Measurements from ENCODE around the gene GDPD2.
"Not testable (repeated sequence)": the region's sequence is repeated elsewhere in the genome, so short reads cannot be mapped to it uniquely, and the experiment has no call there.

GDPD2 gene

DNA sequence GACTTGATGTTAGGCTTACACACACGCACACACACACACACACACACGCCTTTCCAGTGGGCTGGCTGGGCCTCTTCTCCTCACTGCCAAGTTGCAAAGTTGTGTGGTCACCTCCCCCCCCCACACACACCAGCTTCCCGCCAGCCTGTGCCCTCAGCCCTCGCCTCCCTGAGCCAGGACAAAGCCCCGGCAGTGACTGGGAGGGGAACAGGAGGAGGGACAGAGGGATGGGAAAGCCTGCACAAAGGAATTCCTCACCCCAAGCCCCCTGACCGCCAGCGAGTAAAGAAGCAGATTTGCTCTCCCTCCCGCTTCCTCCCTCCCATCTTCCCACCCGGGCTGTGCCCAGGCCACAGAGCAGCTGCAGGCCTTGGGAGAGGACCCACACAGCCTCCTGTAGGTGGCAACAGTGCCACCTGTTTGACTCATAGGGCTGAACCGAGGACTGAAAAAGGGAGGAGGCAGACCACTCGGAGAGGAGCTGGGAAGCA lies at the start of gene GDPD2:
Gene GDPD2 (plus strand): TSS at position 464 of the 491 bp plus-strand sequence. CDS start 1,671 bp downstream, outside the sequence.
- no peak for DNase-seq (ENCODE audit: low read depth)

DNA sequence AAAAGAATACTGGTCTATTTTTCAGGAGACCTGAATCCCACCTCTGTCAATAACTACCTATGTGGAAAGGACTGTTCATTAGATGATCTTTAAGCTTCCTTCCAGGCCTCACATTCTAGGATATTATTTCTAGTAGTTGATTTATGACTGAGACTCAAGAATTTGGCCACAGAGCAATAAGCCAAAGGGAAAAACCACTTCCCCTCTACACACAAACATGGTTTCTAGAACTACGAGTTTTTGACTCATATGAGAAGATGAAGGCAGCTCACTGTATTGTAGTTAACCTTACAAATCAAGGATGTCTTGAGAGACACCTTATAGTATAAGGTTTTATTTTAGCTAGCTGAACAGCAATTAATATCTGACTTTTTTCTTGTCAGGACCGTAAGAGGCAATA lies 36.9 kb upstream of the GDPD2 start:
- no peak for DNase-seq (ENCODE audit: low read depth)

DNA sequence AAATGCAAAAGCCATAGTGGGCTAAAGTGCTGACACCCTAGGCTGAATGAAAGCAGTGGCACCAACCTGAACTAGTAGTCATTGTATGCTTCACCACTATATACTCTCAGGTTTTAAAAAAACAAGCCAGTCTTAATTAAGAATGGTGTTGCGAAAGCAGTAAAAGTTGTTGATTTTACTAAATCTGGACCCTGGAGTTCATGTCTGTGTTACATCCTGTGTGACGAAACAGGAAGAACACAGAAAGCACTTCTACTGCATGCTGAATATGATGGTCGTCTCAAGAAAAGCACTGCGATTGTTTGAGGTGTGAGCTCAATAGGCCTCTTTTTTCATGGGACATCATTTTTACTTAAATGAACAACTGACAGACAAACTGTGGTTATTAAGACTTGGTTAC lies 24.2 kb upstream of the GDPD2 start:
- DNase-seq (ENCODE audit: low read depth), result no peak

DNA sequence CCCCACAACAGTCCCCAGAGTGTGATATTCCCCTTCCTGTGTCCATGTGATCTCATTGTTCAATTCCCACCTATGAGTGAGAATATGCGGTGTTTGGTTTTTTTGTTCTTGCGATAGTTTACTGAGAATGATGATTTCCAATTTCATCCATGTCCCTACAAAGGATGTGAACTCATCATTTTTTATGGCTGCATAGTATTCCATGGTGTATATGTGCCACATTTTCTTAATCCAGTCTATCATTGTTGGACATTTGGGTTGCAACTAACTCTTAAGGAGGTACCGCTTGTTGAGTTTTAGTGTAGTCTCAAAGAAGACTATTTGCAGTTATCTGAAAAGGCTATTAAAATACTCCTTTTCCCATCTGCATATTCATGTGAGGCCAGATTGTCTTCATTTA lies 22.9 kb upstream of the GDPD2 start:
- not testable (repeated sequence) for DNase-seq (ENCODE audit: low read depth)

GRCh38 chrX:70402721-70403120 lies 20.4 kb upstream of the GDPD2 start:
- no peak for DNase-seq (ENCODE audit: low read depth)

DNA sequence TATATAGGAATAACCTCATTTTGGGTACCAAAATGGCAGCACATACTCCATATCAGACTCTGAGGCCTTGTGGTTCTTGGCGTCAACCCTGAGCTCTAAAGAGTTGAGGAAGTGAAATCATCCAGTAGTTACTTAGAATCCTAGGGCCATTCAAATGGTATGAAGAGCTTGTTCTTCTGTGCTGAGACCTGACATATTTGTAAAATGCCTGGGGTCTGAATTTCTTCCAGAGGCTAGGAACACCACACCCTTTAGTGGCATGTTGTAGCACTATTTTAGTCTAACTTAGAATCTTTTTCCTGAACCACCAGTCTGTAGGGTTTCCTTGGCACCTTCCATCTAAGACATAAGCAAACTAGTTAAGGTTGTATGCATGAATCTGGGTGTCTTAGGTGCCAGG lies 18.1 kb upstream of the GDPD2 start:
- no peak for DNase-seq (ENCODE audit: low read depth)

DNA sequence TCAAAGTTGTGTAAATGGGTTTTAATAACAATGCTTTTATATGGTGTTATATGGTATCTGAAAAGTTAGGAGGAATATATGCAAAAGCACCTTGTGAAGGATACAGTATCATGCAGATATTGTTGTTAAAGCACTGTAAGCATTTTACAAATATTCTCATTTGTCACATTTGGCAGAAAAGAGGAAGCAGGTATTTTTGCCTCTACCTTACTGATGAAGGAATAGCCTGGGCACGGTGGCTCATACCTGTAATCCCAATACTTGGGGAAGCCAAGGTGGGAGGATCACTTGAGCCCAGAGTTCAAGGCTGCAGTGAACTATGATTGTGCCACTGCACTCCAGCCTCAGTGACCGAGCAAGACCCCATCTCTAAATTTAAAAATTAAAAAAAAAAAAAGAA lies 12.2 kb upstream of the GDPD2 start:
- DNase-seq (ENCODE audit: low read depth), result no peak

DNA sequence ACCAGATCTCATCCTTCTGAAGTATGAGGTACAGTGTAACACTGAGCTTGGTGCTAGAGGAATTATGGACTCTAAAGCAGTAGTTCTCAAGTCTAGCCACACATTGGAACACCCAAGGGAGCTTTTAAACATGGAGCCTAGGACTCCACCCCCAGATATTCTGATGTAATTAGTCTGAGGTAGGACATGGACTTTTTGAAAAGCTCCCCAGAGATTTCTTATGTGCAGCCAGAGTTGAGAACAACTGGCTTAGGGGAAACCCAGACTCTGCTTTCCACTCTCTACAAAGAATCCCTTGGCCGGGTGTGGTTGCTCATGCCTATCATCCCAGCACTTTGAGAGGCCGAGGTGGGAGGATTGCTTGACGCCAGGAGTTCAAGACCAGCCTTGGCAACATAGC lies 11.6 kb upstream of the GDPD2 start:
- DNase-seq (ENCODE audit: low read depth), result no peak

DNA sequence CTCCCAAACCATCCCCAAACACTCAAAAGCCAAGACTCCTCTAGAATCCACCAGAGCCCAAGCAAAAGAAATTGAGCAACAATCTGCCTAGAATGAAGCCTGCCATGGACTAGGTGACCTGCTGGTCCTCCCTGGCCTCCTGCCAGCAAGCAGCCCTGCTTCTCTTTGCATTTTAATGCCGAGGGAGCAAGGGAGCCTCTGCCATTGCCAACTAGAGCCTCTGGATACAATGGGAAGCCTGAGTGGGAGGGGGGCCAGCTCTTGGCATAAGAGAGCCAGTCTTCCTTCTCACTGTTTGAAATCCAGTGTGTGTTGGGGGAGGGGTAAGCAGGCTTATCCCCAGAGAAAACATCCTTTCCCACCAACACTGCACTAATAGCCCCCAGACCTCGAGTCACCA lies 1.5 kb upstream of the GDPD2 start:
- no peak for DNase-seq (ENCODE audit: low read depth)

DNA sequence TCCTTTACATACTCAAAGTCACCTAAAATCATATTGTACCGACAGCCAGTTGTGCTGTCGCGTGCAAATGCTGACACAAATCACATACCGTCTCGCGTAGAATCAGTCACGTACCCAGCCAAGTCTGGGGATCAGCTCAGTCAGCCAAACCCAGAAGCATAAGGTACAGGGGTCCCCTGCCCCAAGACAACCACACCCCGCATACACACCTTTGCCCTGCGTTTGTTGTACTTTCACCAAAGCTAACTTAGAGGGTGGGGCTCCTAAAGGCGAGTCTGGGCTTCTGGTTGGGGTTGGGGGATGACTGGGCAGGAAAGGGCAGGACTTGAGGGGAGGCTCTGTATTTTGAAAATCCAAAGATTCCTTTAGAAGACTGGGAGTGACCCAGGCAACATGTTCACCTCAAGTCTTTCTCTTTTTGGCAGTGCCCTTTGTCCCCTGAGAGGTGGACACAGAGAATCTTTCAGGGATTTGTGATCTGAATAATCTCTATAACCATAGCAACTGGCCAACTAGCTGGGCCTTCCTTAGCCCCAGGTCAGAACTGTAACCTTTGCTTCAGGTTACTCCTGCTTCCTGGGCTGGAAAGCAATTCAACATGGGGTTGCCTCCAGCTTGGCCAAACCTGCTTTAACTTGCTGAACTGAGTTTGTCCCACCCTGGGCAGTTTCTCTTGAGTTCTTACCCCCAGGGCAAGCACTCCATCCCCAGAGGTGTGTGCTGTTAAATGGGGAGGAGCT lies 992 bp downstream of the GDPD2 start:
- no peak for DNase-seq (ENCODE audit: low read depth)

GRCh38 chrX:70424801-70425200 lies 1.7 kb downstream of the GDPD2 start:
- DNase-seq (ENCODE audit: low read depth), result no peak

DNA sequence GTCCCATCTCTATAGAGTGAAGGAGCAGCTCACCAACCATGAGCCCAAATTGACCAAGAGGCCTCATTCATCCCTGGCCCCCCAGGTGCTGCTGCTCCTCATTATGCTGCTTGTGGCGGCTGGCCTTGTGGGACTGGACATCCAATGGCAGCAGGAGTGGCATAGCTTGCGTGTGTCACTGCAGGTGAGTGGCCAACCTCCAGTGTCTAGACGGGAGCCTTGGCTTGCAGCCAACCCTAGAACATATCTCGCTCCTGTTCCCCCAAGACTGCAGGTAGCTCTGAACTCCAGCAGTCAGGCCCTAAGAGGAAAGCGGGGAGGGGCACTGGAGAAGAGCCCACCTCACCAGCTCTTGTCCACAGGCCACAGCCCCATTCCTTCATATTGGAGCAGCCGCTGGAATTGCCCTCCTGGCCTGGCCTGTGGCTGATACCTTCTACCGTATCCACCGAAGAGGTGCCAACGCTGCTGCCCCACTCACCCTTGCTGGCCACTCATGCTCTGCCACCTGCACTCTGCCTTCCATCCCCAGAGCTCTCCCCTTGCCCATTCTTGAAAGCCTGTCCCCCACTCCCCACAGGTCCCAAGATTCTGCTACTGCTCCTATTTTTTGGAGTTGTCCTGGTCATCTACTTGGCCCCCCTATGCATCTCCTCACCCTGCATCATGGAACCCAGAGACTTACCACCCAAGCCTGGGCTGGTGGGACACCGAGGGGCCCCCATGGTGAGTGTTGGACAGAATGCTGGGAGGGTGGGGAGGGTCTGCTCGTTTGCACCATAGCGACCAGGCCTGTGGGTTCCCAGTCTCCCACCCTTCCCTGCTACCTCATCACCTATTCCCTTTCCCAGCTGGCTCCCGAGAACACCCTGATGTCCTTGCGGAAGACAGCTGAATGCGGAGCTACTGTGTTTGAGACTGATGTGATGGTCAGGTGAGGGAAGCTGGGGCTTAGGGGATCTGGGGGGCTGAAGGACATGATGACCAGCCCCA lies 3.5 kb downstream of the GDPD2 start:
- DNase-seq (ENCODE audit: low read depth), result no peak

DNA sequence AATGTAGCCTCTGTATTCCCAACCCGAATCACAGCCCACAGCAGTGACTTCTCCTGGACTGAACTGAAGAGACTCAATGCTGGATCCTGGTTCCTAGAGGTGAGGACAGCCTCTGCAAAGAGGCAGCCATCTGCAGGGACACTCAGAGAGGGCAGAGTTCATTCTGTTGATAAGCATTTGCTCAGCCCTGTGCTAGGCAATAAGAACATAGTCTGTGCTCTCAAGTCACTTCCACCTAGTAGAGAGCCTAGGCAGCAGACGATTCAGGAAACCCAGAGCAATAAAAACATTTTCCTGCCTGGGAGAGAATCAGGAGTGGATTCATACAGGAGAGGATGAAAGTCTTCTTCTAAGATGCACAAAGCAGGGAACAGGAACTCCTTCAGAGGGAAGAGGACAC lies 4.3 kb downstream of the GDPD2 start:
- no peak for DNase-seq (ENCODE audit: low read depth)

DNA sequence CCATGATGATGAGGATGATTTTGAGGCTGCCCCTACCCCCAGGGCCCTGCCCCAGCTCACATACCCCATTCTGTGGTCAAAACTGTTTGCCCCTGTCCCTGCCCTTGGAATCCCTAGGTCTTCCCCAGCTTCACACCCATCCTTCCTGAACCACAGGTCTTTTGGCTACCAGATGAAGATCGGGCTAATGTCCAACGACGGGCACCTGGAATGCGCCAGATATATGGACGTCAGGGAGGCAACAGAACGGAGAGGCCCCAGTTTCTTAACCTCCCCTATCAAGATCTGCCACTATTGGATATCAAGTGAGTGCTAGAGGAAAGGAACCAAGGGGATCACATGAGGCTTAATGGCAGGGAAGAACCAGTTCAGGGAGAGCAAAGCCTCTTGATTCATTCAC lies 6.6 kb downstream of the GDPD2 start:
- DNase-seq (ENCODE audit: low read depth), result no peak

- no peak for DNase-seq (ENCODE audit: low read depth)
These were observed 10.1 kb downstream of the GDPD2 start for GRCh38 chrX:70432936-70433847.

DNA sequence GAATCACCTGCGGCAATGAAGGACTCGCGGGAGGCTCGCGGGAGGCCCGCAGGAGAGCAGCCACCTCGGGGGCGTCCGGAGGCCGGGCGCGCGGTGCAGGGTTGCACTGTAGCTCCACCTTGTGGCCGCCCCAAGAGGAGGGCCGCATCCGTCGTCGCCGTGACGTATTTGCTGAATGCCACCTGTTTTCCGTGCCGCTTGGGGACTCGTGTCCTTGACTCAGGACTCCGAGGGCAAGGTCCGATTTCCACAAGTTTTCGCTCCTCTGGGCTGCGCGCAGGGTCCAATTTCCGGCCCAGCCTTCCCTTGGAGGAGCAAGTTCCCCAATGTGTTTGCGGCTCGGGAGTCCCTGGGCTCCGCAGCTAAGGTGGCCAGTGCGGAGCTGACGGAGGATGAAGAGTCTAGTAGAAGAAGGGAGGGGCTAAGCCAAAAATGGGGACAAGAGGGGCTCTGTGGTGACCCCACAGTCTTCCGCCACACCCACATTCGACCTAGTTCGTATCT lies 10.8 kb downstream of the GDPD2 start:
- peak; percentile 52 for DNase-seq (ENCODE audit: low read depth)

DNA sequence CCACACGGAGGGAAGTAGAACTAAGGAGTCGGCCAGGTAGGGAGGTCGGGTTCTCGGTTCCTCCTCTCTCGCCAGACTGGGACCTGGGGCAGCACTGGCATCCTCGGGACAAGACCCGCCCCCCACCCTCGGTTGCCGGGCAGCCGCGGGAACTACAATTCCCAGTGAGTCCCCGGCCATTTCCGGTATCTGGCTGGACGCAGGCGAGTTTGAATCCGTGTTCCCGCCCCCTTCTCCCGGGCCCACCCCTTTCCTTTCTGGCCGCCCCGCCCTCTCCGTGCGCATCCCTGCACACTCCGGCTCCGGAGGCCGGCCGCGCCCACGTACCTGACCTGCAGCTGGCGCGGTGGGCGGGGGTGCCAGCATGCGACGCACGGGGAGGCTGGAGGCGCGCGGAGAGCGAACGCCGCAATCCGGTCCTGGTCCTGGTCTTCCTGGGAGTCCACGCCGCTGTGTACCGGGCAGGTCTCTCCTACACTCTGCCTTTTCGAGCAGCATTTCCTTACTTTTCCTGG lies 11.3 kb downstream of the GDPD2 start:
- DNase-seq (ENCODE audit: low read depth), result peak; percentile 42

GRCh38 chrX:70434914-70435586 lies 11.9 kb downstream of the GDPD2 start:
- no peak for DNase-seq (ENCODE audit: low read depth)

DNA sequence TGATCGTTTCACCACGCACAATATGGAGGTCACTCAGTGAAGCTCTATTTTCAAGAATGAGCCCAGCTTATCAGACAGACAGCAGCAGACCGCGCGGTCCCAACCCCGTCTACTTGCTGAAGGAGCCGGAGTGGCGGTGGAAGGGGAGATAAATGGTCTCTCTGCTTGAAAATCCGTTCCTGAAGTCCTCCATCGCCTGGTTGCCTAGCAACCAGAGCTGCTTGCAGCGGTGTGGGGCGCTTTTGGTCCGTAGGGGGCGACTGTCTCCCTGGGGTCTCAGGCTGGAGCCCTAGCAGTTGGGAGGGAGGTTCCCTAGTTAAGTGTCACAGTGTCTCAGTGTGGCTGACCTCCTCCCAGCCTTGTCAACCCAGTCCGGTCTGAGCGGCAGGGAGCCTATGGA lies 13.2 kb downstream of the GDPD2 start:
- no peak for DNase-seq (ENCODE audit: low read depth)

GRCh38 chrX:70437011-70437410 lies 13.9 kb downstream of the GDPD2 start:
- no peak for DNase-seq (ENCODE audit: low read depth)
